Fibroblast of skin of back (primary cell): Measurements from ENCODE around the gene LYPD5.
A peak's percentile ranks its signal among the peaks of the same experiment; 100 is the strongest.
"Not testable (repeated sequence)": the region's sequence is repeated elsewhere in the genome, so short reads cannot be mapped to it uniquely, and the experiment has no call there.

Source experiments
- DNase-seq: peaks from one replicate; pipeline ENCODE4 v3.0.0-alpha.2; 2013

The LYPD5 gene

GRCh38 chr19:43777163-43777695, 25.0 kb downstream of the LYPD5 start:
- peak; percentile 81 for DNase-seq

GRCh38 chr19:43776286-43776685, 26.0 kb downstream of the LYPD5 start:
- DNase-seq = no peak

- no peak for DNase-seq
Measured at GRCh38 chr19:43775299-43775890, 26.9 kb downstream of the LYPD5 start.

- peak; percentile 40 for DNase-seq
Measured at GRCh38 chr19:43774940-43775258, 27.3 kb downstream of the LYPD5 start.

- peak; percentile 69 for DNase-seq
Measured at GRCh38 chr19:43774103-43774939, 27.9 kb downstream of the LYPD5 start.

- no peak for DNase-seq
Measured at GRCh38 chr19:43773725-43774102, 28.5 kb downstream of the LYPD5 start.

- DNase-seq = no peak
Measured at GRCh38 chr19:43769256-43769655, 33.0 kb downstream of the LYPD5 start.

GRCh38 chr19:43768273-43769050, 33.8 kb downstream of the LYPD5 start:
- no peak for DNase-seq

- DNase-seq = no peak
Measured at GRCh38 chr19:43767818-43768217, 34.4 kb downstream of the LYPD5 start.

GRCh38 chr19:43767316-43767715, 34.9 kb downstream of the LYPD5 start:
- DNase-seq = no peak

GRCh38 chr19:43766755-43767043, 35.5 kb downstream of the LYPD5 start:
- DNase-seq = no peak

- DNase-seq = peak; percentile 99
Measured at GRCh38 chr19:43765109-43765876, 37.0 kb downstream of the LYPD5 start.

GRCh38 chr19:43764684-43765083, 37.6 kb downstream of the LYPD5 start:
- DNase-seq = not testable (repeated sequence)

- peak; percentile 36 for DNase-seq
Measured at GRCh38 chr19:43763473-43763939, 38.7 kb downstream of the LYPD5 start.

GRCh38 chr19:43762814-43763213, 39.4 kb downstream of the LYPD5 start:
- DNase-seq = no peak

GRCh38 chr19:43760941-43761340, 41.3 kb downstream of the LYPD5 start:
- peak; percentile 90 for DNase-seq

GRCh38 chr19:43759515-43759914, 42.7 kb downstream of the LYPD5 start:
- DNase-seq = peak; percentile 90

GRCh38 chr19:43755256-43755801, 46.9 kb downstream of the LYPD5 start:
- peak; percentile 76 for DNase-seq

GRCh38 chr19:43754503-43755255, 47.6 kb downstream of the LYPD5 start, which contains the start of gene SMG9:
Gene SMG9, minus strand, starts transcription at chr19:43754962. Its CDS starts 4,221 bp downstream, at chr19:43750741.
- DNase-seq = peak; percentile 97

GRCh38 chr19:43754253-43754502, 48.1 kb downstream of the LYPD5 start:
- no peak for DNase-seq

- DNase-seq = no peak
Measured at GRCh38 chr19:43752287-43752875, 49.9 kb downstream of the LYPD5 start.
